MM.1S (cell line): ENCODE measurements around the gene USP30.
"Not testable (repeated sequence)": the region's sequence is repeated elsewhere in the genome, so short reads cannot be mapped to it uniquely, and the experiment has no call there.

Experiments
- DNase-seq: peaks from one replicate; pipeline ENCODE4 v3.0.0-alpha.2; 2015
- H2AFZ ChIP-seq: fragments of 300-600 bp; sonication (generic); 2 replicates; pipeline ENCODE4 v1.6.0; 2016; ENCODE audit warnings: antibody characterized with exemption, low read length
- H3F3A ChIP-seq: fragments of 300-600 bp; sonication (generic); 2 replicates; pipeline ENCODE4 v1.6.1; 2016; ENCODE audit warnings: mild to moderate bottlenecking, antibody characterized with exemption, low read length, moderate library complexity, mixed read lengths; ENCODE audit not compliant: insufficient read depth
- H3K27ac ChIP-seq: fragments of 300-600 bp; sonication (generic); 2 replicates; pipeline ENCODE4 v1.5.1; 2016; ENCODE audit warnings: mild to moderate bottlenecking, low read length
- H3K27me3 ChIP-seq: fragments of 300-600 bp; sonication (generic); replicated peaks from 2 replicates; pipeline ENCODE4 v1.6.0; 2016; ENCODE audit warnings: low read length; ENCODE audit not compliant: insufficient read depth
- H3K36me3 ChIP-seq: fragments of 300-600 bp; sonication (generic); replicated peaks from 2 replicates; pipeline ENCODE4 v1.6.1; 2016; ENCODE audit warnings: mild to moderate bottlenecking, low read length, mixed read lengths; ENCODE audit not compliant: insufficient read depth
- H3K4me1 ChIP-seq: fragments of 300-600 bp; sonication (generic); 2 replicates; pipeline ENCODE4 v1.6.1; 2016; ENCODE audit warnings: low read length, mixed read lengths
- H3K4me2 ChIP-seq: fragments of 300-600 bp; sonication (generic); 2 replicates; pipeline ENCODE4 v1.6.0; 2016; ENCODE audit warnings: low read depth, low read length
- H3K4me3 ChIP-seq: fragments of 300-600 bp; sonication (generic); 2 replicates; pipeline ENCODE4 v1.5.1; 2016; ENCODE audit warnings: low read length, mixed read lengths
- H3K79me2 ChIP-seq: fragments of 300-600 bp; sonication (generic); 2 replicates; pipeline ENCODE4 v1.6.1; 2016; ENCODE audit warnings: mixed run types, low read length, mixed read lengths
- H3K9ac ChIP-seq: fragments of 300-600 bp; sonication (generic); 2 replicates; pipeline ENCODE4 v1.6.1; 2016; ENCODE audit warnings: low read length, mixed read lengths
- H3K9me2 ChIP-seq: fragments of 300-600 bp; sonication (generic); replicated peaks from 2 replicates; pipeline ENCODE4 v1.6.1; 2016; ENCODE audit warnings: mild to moderate bottlenecking, low read length, mixed read lengths; ENCODE audit not compliant: insufficient read depth
- H3K9me3 ChIP-seq: fragments of 300-600 bp; sonication (generic); replicated peaks from 2 replicates; pipeline ENCODE4 v1.6.1; 2016; ENCODE audit warnings: mild to moderate bottlenecking, low read length, mixed read lengths; ENCODE audit not compliant: insufficient read depth
- H4K20me1 ChIP-seq: fragments of 300-600 bp; sonication (generic); 2 replicates; pipeline ENCODE4 v1.6.1; 2016; ENCODE audit warnings: mild to moderate bottlenecking, low read length, moderate library complexity, mixed read lengths; ENCODE audit not compliant: insufficient read depth
- EZH2 ChIP-seq: fragments of 300-600 bp; sonication (generic); optimal IDR thresholded peaks from 2 replicates; pipeline ENCODE3; 2017; ENCODE audit warnings: low read depth, mild to moderate bottlenecking, antibody characterized with exemption, low read length, mixed read lengths
- EZH2phosphoT487 ChIP-seq: fragments of 300-600 bp; sonication (generic); IDR thresholded peaks from 2 replicates; pipeline ENCODE4 v1.6.1; 2018; ENCODE audit warnings: antibody characterized with exemption, low read length
- TF ChIP-seq, protein P1 (sequence below): fragments of 300-600 bp; sonication (generic); IDR thresholded peaks from 2 replicates; pipeline ENCODE4 v1.5.1; 2016; ENCODE audit warnings: antibody characterized with exemption, low read length, mixed read lengths

USP30 gene

DNA sequence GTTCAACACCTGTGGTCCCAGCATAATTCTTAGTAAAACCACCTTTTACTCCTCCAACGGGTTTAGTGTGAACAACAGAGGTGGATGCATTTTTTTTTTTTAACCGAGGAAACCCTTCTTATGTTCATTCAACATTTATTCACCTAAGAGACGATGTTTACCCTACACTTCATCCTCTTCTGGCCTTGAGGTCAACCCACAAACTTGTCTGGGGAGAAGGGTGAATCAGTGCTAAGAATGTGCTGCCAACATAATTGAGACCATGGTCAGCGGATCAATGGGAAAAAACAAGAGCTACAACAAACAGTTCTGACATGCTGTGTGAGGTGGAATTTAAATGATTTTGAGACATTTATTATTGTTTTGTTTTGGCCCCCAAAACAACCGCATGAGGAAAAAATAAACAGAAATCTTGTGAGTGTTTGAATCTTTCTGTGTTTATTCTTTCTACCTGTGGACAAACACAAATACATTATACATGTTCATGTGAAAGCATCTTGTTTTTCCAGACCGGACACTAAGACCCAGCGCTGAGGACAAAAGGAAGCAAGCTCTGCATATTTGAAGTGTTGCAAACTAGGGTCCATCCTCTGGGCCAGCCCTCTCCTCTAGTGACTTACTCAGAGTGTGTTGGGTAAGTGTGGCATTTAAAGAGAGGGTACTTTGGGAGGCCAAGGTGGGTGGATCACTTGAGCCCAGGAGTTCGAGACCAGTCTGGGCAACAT is 5.1 kb upstream of the USP30 start:
- Histone ChIP-seq H3K9me2 (no peaks in the 10 kb centered on the region), H3K4me2 (no peak overlapping the region), H3K36me3 (no peaks in the 10 kb centered on the region), H3K4me3 (no peak overlapping the region), H2AFZ (no peak overlapping the region), H3K4me1 (no peaks in the 10 kb centered on the region; the same call in 1 of the 2 replicates), H4K20me1 (no peaks in the 10 kb centered on the region), H3K27me3 (no peaks in the 10 kb centered on the region), H3K27ac (no peak overlapping the region), H3F3A (no peaks in the 10 kb centered on the region), H3K9me3 (no peaks in the 10 kb centered on the region), H3K79me2 (no peaks in the 10 kb centered on the region), H3K9ac (no peak overlapping the region)
- no peak for TF ChIP-seq EZH2phosphoT487
- TF ChIP-seq, protein P1, sequence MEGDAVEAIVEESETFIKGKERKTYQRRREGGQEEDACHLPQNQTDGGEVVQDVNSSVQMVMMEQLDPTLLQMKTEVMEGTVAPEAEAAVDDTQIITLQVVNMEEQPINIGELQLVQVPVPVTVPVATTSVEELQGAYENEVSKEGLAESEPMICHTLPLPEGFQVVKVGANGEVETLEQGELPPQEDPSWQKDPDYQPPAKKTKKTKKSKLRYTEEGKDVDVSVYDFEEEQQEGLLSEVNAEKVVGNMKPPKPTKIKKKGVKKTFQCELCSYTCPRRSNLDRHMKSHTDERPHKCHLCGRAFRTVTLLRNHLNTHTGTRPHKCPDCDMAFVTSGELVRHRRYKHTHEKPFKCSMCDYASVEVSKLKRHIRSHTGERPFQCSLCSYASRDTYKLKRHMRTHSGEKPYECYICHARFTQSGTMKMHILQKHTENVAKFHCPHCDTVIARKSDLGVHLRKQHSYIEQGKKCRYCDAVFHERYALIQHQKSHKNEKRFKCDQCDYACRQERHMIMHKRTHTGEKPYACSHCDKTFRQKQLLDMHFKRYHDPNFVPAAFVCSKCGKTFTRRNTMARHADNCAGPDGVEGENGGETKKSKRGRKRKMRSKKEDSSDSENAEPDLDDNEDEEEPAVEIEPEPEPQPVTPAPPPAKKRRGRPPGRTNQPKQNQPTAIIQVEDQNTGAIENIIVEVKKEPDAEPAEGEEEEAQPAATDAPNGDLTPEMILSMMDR: no peak
- TF ChIP-seq EZH2: no peak
- DNase-seq: no peak

DNA sequence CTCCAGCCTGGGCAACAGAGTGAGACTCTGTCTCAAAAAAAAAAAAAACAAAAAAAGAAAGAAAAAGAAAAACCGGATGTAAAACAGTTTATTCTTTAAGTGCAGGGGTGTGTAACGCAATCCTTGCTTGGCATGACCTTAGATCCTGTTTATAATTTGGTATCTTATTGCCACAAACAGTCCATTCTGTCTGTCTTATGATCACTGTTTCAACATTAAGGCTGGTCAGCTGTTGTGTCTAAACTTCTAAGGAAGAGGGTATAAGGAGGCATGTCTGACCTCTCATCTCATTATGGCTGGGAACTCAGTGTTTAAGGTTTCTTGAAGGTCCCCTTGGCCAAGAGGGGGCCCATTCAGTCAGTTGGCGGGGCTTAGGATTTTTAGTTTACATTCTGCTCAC is 3.7 kb upstream of the USP30 start:
- not testable (repeated sequence) for H3K9me3 ChIP-seq, H2AFZ ChIP-seq, DNase-seq, H3K4me2 ChIP-seq, H3K27me3 ChIP-seq, H4K20me1 ChIP-seq, H3K27ac ChIP-seq, H3K9me2 ChIP-seq, H3K4me3 ChIP-seq, H3K36me3 ChIP-seq, H3K79me2 ChIP-seq, H3K9ac ChIP-seq, H3K4me1 ChIP-seq
- peaks cover 11% of the 10 kb centered on the region for H3F3A ChIP-seq

DNA sequence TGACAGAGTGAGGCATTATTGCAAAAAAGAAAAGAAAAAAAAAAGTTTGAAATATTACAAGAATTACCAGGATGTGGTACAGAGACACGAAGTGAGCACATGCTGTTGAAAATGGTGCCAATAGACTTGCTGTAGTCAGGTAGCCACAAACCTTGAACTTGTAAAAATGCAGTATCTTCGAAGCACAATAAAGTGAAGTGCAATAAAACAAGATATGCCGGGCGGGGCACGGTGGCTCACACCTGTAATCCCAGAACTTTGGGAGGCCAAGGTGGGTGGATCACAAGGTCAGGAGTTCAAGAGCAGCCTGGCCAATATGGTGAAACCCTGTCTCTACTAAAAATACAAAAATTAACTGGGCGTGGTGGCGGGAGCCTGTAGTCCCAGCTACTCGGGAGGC is 2.6 kb upstream of the USP30 start:
- not testable (repeated sequence) for H3K27me3 ChIP-seq, H3K9me2 ChIP-seq, H3K4me2 ChIP-seq, H3K36me3 ChIP-seq, H3K4me1 ChIP-seq, H3K27ac ChIP-seq, H3K4me3 ChIP-seq, H3K79me2 ChIP-seq, H2AFZ ChIP-seq, H3K9me3 ChIP-seq, DNase-seq, H3K9ac ChIP-seq, H4K20me1 ChIP-seq
- peaks cover 21% of the 10 kb centered on the region for H3F3A ChIP-seq

DNA sequence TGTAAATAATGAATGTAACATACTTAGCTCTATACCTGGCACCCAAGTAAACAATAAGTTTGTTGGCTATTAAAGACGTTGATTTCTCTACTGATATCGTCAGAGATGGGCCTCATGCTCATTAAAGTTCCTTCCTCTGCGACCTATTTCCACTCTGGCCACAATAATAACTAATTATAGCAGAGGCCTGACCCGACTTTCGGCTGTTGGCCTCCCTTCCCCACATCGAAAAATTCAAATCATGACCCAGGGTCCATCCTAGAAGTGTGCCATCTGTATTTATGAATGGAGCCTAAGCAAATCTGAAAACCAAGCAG is 321 bp upstream of the USP30 start:
- Histone ChIP-seq H3K9me2 (no peaks in the 10 kb centered on the region), H3K36me3 (no peaks in the 10 kb centered on the region), H4K20me1 (no peaks in the 10 kb centered on the region), H3K27ac (peak overlapping the region; percentile 73; the same call in 1 of the 2 replicates), H3K4me3 (peak overlapping the region; percentile 78), H2AFZ (peak overlapping the region; percentile 84), H3K27me3 (no peaks in the 10 kb centered on the region), H3K79me2 (peaks cover 14% of the 10 kb centered on the region), H3F3A (peaks cover 21% of the 10 kb centered on the region), H3K9me3 (no peaks in the 10 kb centered on the region), H3K4me1 (peaks cover 5% of the 10 kb centered on the region), H3K9ac (peak overlapping the region; percentile 76; the same call in 1 of the 2 replicates), H3K4me2 (peak overlapping the region; percentile 65)
- TF ChIP-seq EZH2 (no peak), EZH2phosphoT487 (no peak)
- TF ChIP-seq, protein P1: no peak
- no peak for DNase-seq
